Measurements from ENCODE around the gene POLR1E. TPM values are rescaled to one million over a fixed set of nuclear protein-coding genes. Genes with fewer than 3 reads are reported as not detected.

The POLR1E gene
- total and polyA plus RNA-seq, 5 experiments from 2014 or later, result 13.3 to 38.2 (median 21.2) TPM

- peaks cover 0 to 32% (median 4%) of the 10 kb centered on the region in 3 donors for H3K36me3 Mint-ChIP-seq
- ATAC-seq, result no peak
- no peaks in the 10 kb centered on the region for H3K9me3 Mint-ChIP-seq
- POLR2A ChIA-PET, result no interaction called here
- no peaks in the 10 kb centered on the region for H3K27me3 Mint-ChIP-seq
- H3K27ac Mint-ChIP-seq, result no peak overlapping the region
- no peak overlapping the region for H3K4me3 Mint-ChIP-seq
- peaks cover 25 to 55% (median 39%) of the 10 kb centered on the region in 4 donors for H3K4me1 Mint-ChIP-seq
- DNase-seq, result no peak
Observed at GRCh38 chr9:37449862-37450632, 35.7 kb upstream of the POLR1E start.

GRCh38 chr9:37451628-37452027 is 34.1 kb upstream of the POLR1E start:
- Mint-ChIP-seq H3K9me3 (no peaks in the 10 kb centered on the region), H3K27me3 (no peaks in the 10 kb centered on the region), H3K36me3 (peaks cover 0 to 25% (median 4%) of the 10 kb centered on the region in 3 donors), H3K4me3 (no peak overlapping the region), H3K4me1 (peaks cover 22 to 61% (median 46%) of the 10 kb centered on the region in 4 donors), H3K27ac (peak overlapping the region in 2 of 10 donors; percentile 40 to 41)
- POLR2A ChIA-PET, result no interaction called here
- no peak for DNase-seq
- no peak for ATAC-seq

GRCh38 chr9:37452611-37453010 is 33.1 kb upstream of the POLR1E start:
- DNase-seq (no peak), ATAC-seq (no peak)
- peaks cover 24 to 64% (median 50%) of the 10 kb centered on the region in 4 donors for H3K4me1 Mint-ChIP-seq
- peaks cover 0 to 28% (median 4%) of the 10 kb centered on the region in 3 donors for H3K36me3 Mint-ChIP-seq
- POLR2A ChIA-PET, result interaction anchor here (0.6 kb wide), 1 partner anchor 10 kb away, joined by 3 read pairs; no protein-coding TSS in a partner anchor
- no peak overlapping the region for H3K4me3 Mint-ChIP-seq
- H3K27me3 Mint-ChIP-seq, result no peaks in the 10 kb centered on the region
- no peaks in the 10 kb centered on the region for H3K9me3 Mint-ChIP-seq
- H3K27ac Mint-ChIP-seq, result peak overlapping the region in 3 of 10 donors; percentile 1 to 32 (median 10)

DNA sequence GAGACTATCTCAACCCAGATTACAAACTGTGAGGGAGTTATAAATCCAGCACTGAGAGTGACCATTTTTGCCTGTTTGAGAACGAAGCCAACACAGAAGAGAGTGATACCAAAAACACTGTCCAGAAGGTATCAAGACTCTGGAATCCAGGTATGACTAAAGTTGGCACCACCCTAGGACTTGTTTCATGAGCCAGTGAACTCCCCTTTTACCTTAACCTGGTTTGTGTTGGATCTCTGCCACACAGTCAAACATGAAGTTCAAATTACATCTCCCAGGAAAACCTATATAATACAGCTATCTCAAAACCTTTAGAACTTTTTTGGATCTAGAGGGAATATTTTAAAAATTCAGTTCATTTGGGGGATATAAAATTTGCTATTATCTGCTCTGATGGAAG is 31.9 kb upstream of the POLR1E start:
- ATAC-seq (no peak), DNase-seq (no peak)
- no peaks in the 10 kb centered on the region for H3K9me3 Mint-ChIP-seq
- POLR2A ChIA-PET, result no interaction called here
- peaks cover 0 to 28% (median 4%) of the 10 kb centered on the region in 3 donors for H3K36me3 Mint-ChIP-seq
- H3K27me3 Mint-ChIP-seq, result no peaks in the 10 kb centered on the region
- H3K27ac Mint-ChIP-seq, result peak overlapping the region in 4 of 10 donors; percentile 70 to 84 (median 76)
- H3K4me1 Mint-ChIP-seq, result peaks cover 25 to 67% (median 57%) of the 10 kb centered on the region in 4 donors
- peak overlapping the region in 1 of 10 donors; percentile 21 for H3K4me3 Mint-ChIP-seq

DNA sequence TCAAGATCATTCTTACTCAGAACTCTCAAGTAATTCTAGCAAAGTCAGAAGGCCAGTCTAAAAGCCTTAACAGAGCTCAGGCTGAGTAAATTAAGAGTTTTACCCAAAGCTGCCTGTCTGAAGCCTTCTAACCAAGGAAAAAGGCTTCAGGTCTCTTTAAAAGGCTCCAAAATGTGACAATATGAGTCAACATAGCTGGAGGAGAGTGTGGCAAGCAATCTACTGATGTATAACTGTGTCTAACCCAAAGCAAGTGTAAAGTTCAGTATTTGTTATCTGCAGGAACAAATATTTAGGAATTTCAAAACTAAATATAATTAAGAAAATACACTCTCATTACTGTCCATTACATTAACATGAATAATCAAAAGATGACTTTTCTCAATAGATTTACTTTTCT is 31.5 kb upstream of the POLR1E start:
- H3K36me3 Mint-ChIP-seq, result peaks cover 0 to 27% (median 4%) of the 10 kb centered on the region in 3 donors
- peaks cover 25 to 70% (median 59%) of the 10 kb centered on the region in 4 donors for H3K4me1 Mint-ChIP-seq

GRCh38 chr9:37455884-37456647 is 29.7 kb upstream of the POLR1E start:
- Mint-ChIP-seq H3K9me3 (no peaks in the 10 kb centered on the region), H3K36me3 (peaks cover 0 to 10% (median 1%) of the 10 kb centered on the region in 3 donors), H3K27me3 (no peaks in the 10 kb centered on the region), H3K27ac (peak overlapping the region in 4 of 10 donors; percentile 35 to 60 (median 48)), H3K4me1 (peaks cover 21 to 69% (median 62%) of the 10 kb centered on the region in 4 donors), H3K4me3 (no peak overlapping the region)
- no peak for ATAC-seq
- POLR2A ChIA-PET, result no interaction called here
- no peak for DNase-seq

More for the DNA sequence above, 31.5 kb upstream of the POLR1E start:
- Mint-ChIP-seq H3K4me3 (no peak overlapping the region), H3K9me3 (no peaks in the 10 kb centered on the region), H3K27me3 (no peaks in the 10 kb centered on the region), H3K27ac (peak overlapping the region in 3 of 10 donors; percentile 73 to 84 (median 80))
- ATAC-seq, result no peak
- POLR2A ChIA-PET, result no interaction called here
- no peak for DNase-seq

GRCh38 chr9:37456817-37457216 is 28.9 kb upstream of the POLR1E start:
- no peak for DNase-seq
- Mint-ChIP-seq H3K4me1 (peaks cover 19 to 70% (median 60%) of the 10 kb centered on the region in 4 donors), H3K27ac (peak overlapping the region in 3 of 10 donors; percentile 35 to 48 (median 43)), H3K9me3 (no peaks in the 10 kb centered on the region), H3K4me3 (no peak overlapping the region), H3K36me3 (peaks cover 0 to 5% (median 0%) of the 10 kb centered on the region in 3 donors), H3K27me3 (no peaks in the 10 kb centered on the region)
- POLR2A ChIA-PET, result no interaction called here
- peak in 1 of 2 donors; percentile 23 for ATAC-seq

DNA sequence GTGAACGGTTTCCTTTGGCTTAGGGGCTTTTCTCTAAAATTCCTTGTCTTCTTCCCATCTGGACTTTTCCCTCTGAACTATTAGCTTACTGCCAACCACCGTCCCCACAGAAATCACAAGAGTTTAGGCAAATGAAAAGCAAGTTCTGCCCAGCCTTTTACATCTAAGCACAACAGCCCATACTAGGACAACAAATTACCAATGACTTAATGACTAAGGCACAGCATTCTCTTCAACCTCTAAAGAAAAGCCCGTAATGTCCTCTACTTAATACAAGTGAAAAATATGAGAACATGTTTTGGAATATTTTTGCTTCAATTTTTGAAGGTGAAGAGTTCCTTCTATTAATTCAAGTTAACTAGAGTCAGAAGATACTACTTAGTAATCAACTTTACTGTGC is 21.7 kb upstream of the POLR1E start:
- H3K4me1 Mint-ChIP-seq, result peaks cover 20 to 50% (median 40%) of the 10 kb centered on the region in 4 donors
- POLR2A ChIA-PET, result interaction anchor here (2.4 to 3.4 kb wide), 2 partner anchors 22 to 39 kb away, joined by 7 to 56 read pairs; partner anchors contain the start of gene POLR1E
- peaks cover 0 to 5% (median 1%) of the 10 kb centered on the region in 3 donors for H3K36me3 Mint-ChIP-seq

GRCh38 chr9:37464426-37465248 is 21.1 kb upstream of the POLR1E start:
- H3K4me1 Mint-ChIP-seq, result peaks cover 20 to 46% (median 39%) of the 10 kb centered on the region in 4 donors
- DNase-seq (peak in 9 of 10 donors; percentile 79 to 96 (median 91)), ATAC-seq (peak; percentile 57 to 59)
- peak overlapping the region; percentile 94 to 98 (median 96) for H3K4me3 Mint-ChIP-seq
- H3K27me3 Mint-ChIP-seq, result no peaks in the 10 kb centered on the region
- no peaks in the 10 kb centered on the region for H3K9me3 Mint-ChIP-seq
- H3K27ac Mint-ChIP-seq, result peak overlapping the region; percentile 93 to 99 (median 98)
- peaks cover 0 to 5% (median 1%) of the 10 kb centered on the region in 3 donors for H3K36me3 Mint-ChIP-seq
- POLR2A ChIA-PET, result interaction anchor here (0.6 to 3.4 kb wide), 7 partner anchors 21 to 1018 kb away, joined by 3 to 56 read pairs (median 4); partner anchors contain the start of genes EXOSC3, GRHPR and POLR1E

More for the DNA sequence above, 21.7 kb upstream of the POLR1E start:
- Mint-ChIP-seq H3K27ac (peak overlapping the region; percentile 17 to 99 (median 96)), H3K27me3 (no peaks in the 10 kb centered on the region), H3K9me3 (no peaks in the 10 kb centered on the region), H3K4me3 (peak overlapping the region; percentile 94 to 98 (median 96))
- no peak for ATAC-seq
- no peak for DNase-seq

DNA sequence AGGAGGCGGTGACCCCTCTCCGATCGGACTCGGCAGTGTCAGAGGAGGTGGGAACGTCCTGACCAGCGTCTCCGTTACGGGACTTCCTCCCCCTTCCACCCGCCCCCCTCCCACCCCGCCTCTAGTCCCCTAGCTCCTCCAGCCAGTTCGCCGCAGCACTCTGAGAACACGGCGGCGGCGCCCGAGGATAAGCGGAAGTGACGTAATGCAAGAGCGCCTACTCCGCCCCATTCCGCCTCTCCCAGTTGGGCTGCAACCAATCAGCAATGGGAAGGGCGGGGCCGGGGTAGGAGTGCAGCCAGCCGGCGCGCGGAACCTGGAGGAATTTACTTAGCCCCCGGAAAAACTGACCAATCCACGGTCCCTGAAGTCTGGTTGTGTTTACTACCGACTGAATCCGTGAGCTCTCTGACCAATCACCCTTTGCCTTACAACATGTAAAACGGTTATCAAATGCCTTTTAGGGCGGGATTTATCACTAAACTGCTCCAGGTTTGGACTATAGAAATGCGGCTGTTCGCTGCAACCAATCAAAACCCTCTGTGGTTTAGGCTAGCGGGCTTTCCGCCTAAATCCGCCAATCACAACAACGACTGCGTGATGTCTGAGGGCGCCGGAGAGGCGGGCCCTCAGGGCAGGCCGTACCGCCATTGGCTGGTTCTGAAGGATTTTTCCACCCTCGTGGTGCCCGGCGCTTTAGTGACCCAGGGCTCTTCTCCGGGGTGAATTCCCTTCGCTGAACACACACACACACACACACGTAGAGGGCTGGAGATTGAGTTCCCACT is 20.3 kb upstream of the POLR1E start, which contains the start of gene ZBTB5:
TSS of gene ZBTB5 (minus strand) at position 202 of the 788 bp plus-strand sequence. CDS start 22,899 bp downstream, outside the sequence.
- DNase-seq (peak; percentile 96 to 100 (median 99)), ATAC-seq (peak; percentile 81)
- Mint-ChIP-seq H3K36me3 (peaks cover 0 to 5% (median 1%) of the 10 kb centered on the region in 3 donors), H3K27ac (peak within 1 kb of the TSS; percentile 93 to 99 (median 98)), H3K4me1 (peaks cover 20 to 46% (median 39%) of the 10 kb centered on the region in 4 donors), H3K9me3 (no peaks in the 10 kb centered on the region), H3K4me3 (peak within 1 kb of the TSS; percentile 94 to 98 (median 96)), H3K27me3 (no peaks in the 10 kb centered on the region)
- POLR2A ChIA-PET, result interaction anchor here (0.6 to 3.4 kb wide), 12 partner anchors 21 to 1019 kb away, joined by 3 to 56 read pairs (median 3); partner anchors contain the start of genes EXOSC3, FBXO10, GRHPR and POLR1E
